Pancreas (tissue), 10 donors: Measurements from ENCODE around the gene FRRS1L. TPM values are rescaled to one million over a fixed set of nuclear protein-coding genes. Genes with fewer than 3 reads are reported as not detected.

Source experiments
- ATAC-seq, 4 donors: fragments of 200-7000 bp; cut with Tn5 transposase; one replicate each; pipeline versions ENCODE4 v1.8.0 to v1.9.1; 2020; ENCODE audit warnings: mild to moderate bottlenecking in 4 of 4, moderate library complexity in 4 of 4
- DNase-seq, 6 donors: peaks; one replicate each; pipeline ENCODE4 v3.0.0-alpha.2; 2020
- FAIRE-seq: peaks from 2 replicates; lab custom pipeline; 2012; peaks lifted over from hg19 to GRCh38; lab: Jason Lieb, UNC
- H3K27ac ChIP-seq, 4 donors: fragments of 200-600 bp; sonication (generic); 1 replicate in 3 of 4; 2 replicates in 1 of 4; pipeline versions ENCODE4 v1.5.0 to v1.8.0; 2020
- H3K27me3 ChIP-seq, 4 donors: fragments of 200-600 bp; one replicate each; pipeline ENCODE4 v1.8.0; 2021
- H3K36me3 ChIP-seq, 3 donors: fragments of 200-600 bp; sonication (generic) in 1 of 3; one replicate each; pipeline versions ENCODE4 v1.5.0 to v1.8.0; 2020 to 2021
- H3K4me1 ChIP-seq, 3 donors: fragments of 200-600 bp; one replicate each; pipeline ENCODE4 v1.8.0; 2021
- H3K4me3 ChIP-seq, 4 donors: fragments of 200-600 bp; sonication (generic) in 2 of 4; one replicate each; pipeline versions ENCODE4 v1.5.0 to v1.8.0; 2020 to 2021
- H3K9me3 ChIP-seq, 4 donors: fragments of 200-600 bp; one replicate each; pipeline ENCODE4 v1.8.0; 2021
- WGBS, 2 donors: extraction: QIAGEN DNeasy Blood & Tissue Kit; methylation state at CpG; one replicate each; pipeline ENCODE4 v1.1.7; 2013; 5-methylcytosine and 5-hydroxymethylcytosine counted together
- intact Hi-C, 3 donors: fragments of 100-400 bp; cut with DNase I; formaldehyde crosslinking; loops; one replicate each; pipeline versions ENCODE4 v1.11.1 to v1.14.2; 2022
- polyA plus RNA-seq, 2 donors: library from polyadenylated mRNA; stranded (reverse); fragments of 200-250 nt; gene quantifications; one replicate each; pipeline ENCODE4 v1.2.3, GENCODE V29; 2013
- total RNA-seq, 6 donors: library from RNA; stranded (reverse); fragmentation: NEBNext Ultra II Directional in 4 of 6; extraction: Animal tissue kit (Norgen Biotek cat#: 25700) in 4 of 6; gene quantifications; one replicate each; pipeline versions ENCODE4 v1.2.1 to v1.2.4, GENCODE V29; 2021 to 2023
- TF ChIP-seq, protein P1 (sequence below), 4 donors: fragments of 200-600 bp; sonication (generic) in 3 of 4; IDR thresholded peaks; one replicate each; pipeline versions ENCODE4 v1.5.0 to v1.8.0; 2021; ENCODE audit warnings: antibody characterized with exemption in 4 of 4
- donor health status: healthy with polysubstance abuse.
- donor health status: DM: no; HTN: no; CAD: no; lungs with moderate emphysema.
- donor health status: DM: no; HTN: no; CAD: no.
- donor health status: control.
- donor health status: control.
- donor health status: Bipolar disorder and iron deficiency.
- donor health status: DM: yes; HTN: yes; CAD: no.
- donor health status: DM: no; HTN: no; CAD: no.
- donor health status: DM: no; HTN: no; CAD: no.
- donor health status: DM: yes; HTN: yes; CAD: no.

FRRS1L gene
- total and polyA plus RNA-seq, 8 donors: 0.19 to 3.0 (median 0.80) TPM

DNA sequence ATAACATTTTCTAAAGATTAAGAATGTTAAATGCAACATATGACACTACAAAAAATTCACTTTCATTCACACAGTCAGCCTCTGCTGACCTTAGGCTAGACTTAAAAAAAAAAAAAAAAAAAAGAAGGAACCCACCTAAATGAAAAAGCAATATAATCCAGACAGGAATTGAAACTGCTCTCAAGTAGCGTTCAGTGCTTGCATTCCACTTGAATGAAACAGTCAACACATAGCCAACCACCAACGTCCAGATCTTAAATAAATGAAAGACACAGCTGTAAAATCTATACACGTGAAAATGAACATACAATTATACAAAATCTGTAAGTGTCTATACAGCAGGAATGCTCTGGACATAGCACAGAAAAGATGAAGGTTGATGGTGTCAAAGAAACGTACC lies 58.7 kb downstream of the FRRS1L start:
- H3K27me3 ChIP-seq: no peaks in the 10 kb centered on the region
- intact Hi-C loops: no loop called here
- FAIRE-seq (no peak), DNase-seq (no peak), ATAC-seq (peak in 1 of 4 donors; percentile 25)
- peaks cover 25 to 52% (median 47%) of the 10 kb centered on the region in 3 donors for H3K4me1 ChIP-seq
- peak overlapping the region in 1 of 4 donors; percentile 7 for H3K27ac ChIP-seq
- no peaks in the 10 kb centered on the region for H3K9me3 ChIP-seq
- WGBS, 2 donors: 49 to 51% methylated on average over 4 of the region's 4 CpGs
- H3K36me3 ChIP-seq: no peaks in the 10 kb centered on the region
- TF ChIP-seq, protein P1, sequence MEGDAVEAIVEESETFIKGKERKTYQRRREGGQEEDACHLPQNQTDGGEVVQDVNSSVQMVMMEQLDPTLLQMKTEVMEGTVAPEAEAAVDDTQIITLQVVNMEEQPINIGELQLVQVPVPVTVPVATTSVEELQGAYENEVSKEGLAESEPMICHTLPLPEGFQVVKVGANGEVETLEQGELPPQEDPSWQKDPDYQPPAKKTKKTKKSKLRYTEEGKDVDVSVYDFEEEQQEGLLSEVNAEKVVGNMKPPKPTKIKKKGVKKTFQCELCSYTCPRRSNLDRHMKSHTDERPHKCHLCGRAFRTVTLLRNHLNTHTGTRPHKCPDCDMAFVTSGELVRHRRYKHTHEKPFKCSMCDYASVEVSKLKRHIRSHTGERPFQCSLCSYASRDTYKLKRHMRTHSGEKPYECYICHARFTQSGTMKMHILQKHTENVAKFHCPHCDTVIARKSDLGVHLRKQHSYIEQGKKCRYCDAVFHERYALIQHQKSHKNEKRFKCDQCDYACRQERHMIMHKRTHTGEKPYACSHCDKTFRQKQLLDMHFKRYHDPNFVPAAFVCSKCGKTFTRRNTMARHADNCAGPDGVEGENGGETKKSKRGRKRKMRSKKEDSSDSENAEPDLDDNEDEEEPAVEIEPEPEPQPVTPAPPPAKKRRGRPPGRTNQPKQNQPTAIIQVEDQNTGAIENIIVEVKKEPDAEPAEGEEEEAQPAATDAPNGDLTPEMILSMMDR (IDR thresholded peaks at IDR 0.05): no peak
- no peak overlapping the region for H3K4me3 ChIP-seq

DNA sequence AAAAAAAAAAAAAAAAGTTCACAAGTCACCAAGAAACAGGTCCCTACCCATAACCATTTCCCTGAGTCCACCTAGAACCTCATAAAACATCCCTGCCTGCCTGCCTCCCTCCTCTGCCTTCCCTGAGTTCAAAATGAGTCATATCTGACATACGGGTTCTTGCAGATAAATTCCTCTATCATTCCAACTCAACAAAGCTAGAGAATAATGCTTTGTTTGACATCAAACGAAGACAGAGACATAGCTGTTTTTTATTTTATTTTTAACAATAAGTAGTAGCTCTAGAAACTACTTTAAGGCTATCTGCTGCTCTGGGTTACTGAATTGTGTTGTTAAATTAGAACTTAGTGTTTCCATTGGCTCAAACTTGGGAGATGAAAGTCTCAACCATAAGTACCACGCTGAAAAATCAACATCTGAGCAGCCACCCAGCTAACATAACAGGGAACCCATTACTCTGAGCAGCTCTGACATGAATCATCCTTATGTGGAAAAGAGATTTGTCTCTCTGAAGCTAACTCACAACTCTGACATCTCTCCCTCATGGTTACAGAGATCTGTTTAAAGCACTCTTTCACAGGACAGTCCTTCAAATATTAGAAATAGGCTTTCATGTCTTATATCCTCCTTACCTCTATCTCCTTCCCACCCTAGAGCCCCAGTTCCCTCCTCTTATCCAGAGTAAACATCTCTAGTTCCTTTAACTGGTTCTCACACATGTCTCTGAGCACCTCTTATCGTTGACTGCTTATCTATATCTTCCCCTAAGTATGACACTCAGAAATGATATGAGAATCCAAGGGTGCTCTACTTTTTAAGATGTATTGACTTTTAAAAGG lies 59.4 kb downstream of the FRRS1L start:
- H3K4me1 ChIP-seq: peaks cover 19 to 52% (median 47%) of the 10 kb centered on the region in 3 donors
- TF ChIP-seq, protein P1 (IDR thresholded peaks at IDR 0.05): no peak
- peak; percentile 55 to 62 (median 57) for ATAC-seq

DNA sequence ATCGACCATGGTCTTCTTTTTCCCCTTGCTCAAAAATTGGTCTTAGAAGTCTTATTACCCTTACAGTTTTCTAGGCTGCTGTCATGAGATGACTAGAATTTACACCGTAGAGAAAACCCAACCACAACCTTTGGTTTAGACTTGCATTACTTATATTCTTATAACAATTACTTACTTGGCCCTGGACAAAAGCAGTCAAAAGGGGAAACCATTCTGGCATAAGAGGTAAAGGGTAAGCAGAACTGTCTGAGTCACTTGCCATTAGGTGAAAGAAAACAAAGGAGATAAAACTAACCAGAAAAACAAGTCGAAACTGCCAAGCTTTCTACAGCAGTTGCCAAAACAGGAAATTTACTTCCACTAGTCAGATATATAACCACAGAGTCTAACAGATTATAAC lies 65.2 kb downstream of the FRRS1L start:
- ATAC-seq: peak; percentile 76 to 91 (median 84)
- WGBS, 2 donors: 17 to 19% methylated on average over 3 of the region's 3 CpGs
- intact Hi-C loops: no loop called here
- no peak for FAIRE-seq
- H3K27ac ChIP-seq: peak overlapping the region; percentile 13 to 88 (median 54)
- no peaks in the 10 kb centered on the region for H3K36me3 ChIP-seq
- no peaks in the 10 kb centered on the region for H3K9me3 ChIP-seq
- H3K4me3 ChIP-seq: no peak overlapping the region
- peaks cover 47 to 58% (median 58%) of the 10 kb centered on the region in 3 donors for H3K4me1 ChIP-seq
- peak in 1 of 6 donors; percentile 35 for DNase-seq
- TF ChIP-seq, protein P1 (IDR thresholded peaks at IDR 0.05): no peak
- no peaks in the 10 kb centered on the region for H3K27me3 ChIP-seq

More for the DNA sequence above, 59.4 kb downstream of the FRRS1L start:
- no peaks in the 10 kb centered on the region for H3K27me3 ChIP-seq
- intact Hi-C loops: no loop called here
- H3K4me3 ChIP-seq: no peak overlapping the region
- no peaks in the 10 kb centered on the region for H3K9me3 ChIP-seq
- H3K36me3 ChIP-seq: no peaks in the 10 kb centered on the region
- peak overlapping the region in 1 of 4 donors; percentile 3 for H3K27ac ChIP-seq
- no peak for FAIRE-seq
- DNase-seq: no peak
- 18 to 19% methylated on average over 4 of the region's 4 CpGs for WGBS, 2 donors

DNA sequence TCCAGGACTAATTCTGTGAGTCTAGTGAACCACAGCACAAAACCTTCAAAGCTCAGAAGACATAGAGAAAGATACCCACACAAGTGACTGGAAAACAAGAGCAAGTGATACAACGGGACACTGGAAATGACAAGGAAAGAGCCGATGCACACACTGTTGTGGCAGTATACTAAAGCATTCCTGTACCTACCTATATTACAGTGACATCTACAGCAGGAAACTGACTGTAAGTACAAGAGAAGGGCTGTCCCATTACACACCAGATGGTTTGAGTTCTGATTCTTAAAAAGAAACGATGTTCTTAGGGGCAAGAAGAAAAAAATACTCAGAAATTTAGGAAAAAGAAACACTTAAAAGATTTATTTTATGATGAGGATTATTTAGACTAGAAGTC lies 65.8 kb downstream of the FRRS1L start:
- peaks cover 49 to 61% (median 59%) of the 10 kb centered on the region in 3 donors for H3K4me1 ChIP-seq
- FAIRE-seq: no peak
- WGBS, 2 donors: 54 to 62% methylated on average over 3 of the region's 3 CpGs
- no peaks in the 10 kb centered on the region for H3K9me3 ChIP-seq
- ATAC-seq: peak in 2 of 4 donors; percentile 17 to 42
- H3K4me3 ChIP-seq: no peak overlapping the region
- DNase-seq: no peak
- H3K36me3 ChIP-seq: no peaks in the 10 kb centered on the region
- intact Hi-C loops: no loop called here
- TF ChIP-seq, protein P1 (IDR thresholded peaks at IDR 0.05): no peak
- H3K27me3 ChIP-seq: no peaks in the 10 kb centered on the region
- H3K27ac ChIP-seq: peak overlapping the region; percentile 13 to 88 (median 54)
